Measurements from ENCODE around the gene AGTR1. TPM values are rescaled to one million over a fixed set of nuclear protein-coding genes. Genes with fewer than 3 reads are reported as not detected.

Gene AGTR1
- polyA plus RNA-seq, 2 of the 4 experiments (the other 2 are of a cell fraction) = 0.92 to 3.1 TPM

GRCh38 chr3:148739720-148740119, 42.0 kb downstream of the AGTR1 start:
- DNase-seq (ENCODE audit: low read depth in 1 of 2, low spot score in 1 of 2) (no peak), ATAC-seq (no peak), FAIRE-seq (no peak)
- WGBS (ENCODE audit: missing lambda C conversion rate) = 20% methylated on average over 1 of the region's 1 CpG
- Histone ChIP-seq H3K27ac (no peak overlapping the region), H3K9me3 (no peaks in the 10 kb centered on the region), H3K4me1 (peaks cover 21% of the 10 kb centered on the region), H3K4me2 (no peak overlapping the region), H3K4me3 (no peak overlapping the region)
- POLR2A ChIA-PET = no interaction called here
- CTCF ChIA-PET = interaction anchor here (1.5 kb wide), 1 partner anchor 21 kb away, joined by 6 read pairs; no protein-coding TSS in a partner anchor
- TF ChIP-seq MAX (IDR thresholded peaks at IDR 0.05) (no peak), EHF (CRISPR knock-in tag; IDR thresholded peaks at IDR 0.05) (no peak), GATA3 (IDR thresholded peaks at IDR 0.05; ENCODE audit: borderline replicate concordance) (no peak), POLR2AphosphoS2 (conservative IDR thresholded peaks at IDR 0.05; ENCODE audit: low read length) (no peak), RAD21 (conservative IDR thresholded peaks at IDR 0.05 in 1 of 2, IDR thresholded peaks at IDR 0.05 in 1 of 2) (no peak), RCOR1 (IDR thresholded peaks at IDR 0.05; ENCODE audit: low read depth, low read length) (no peak), JUN (IDR thresholded peaks at IDR 0.05) (no peak), KDM1A (IDR thresholded peaks at IDR 0.05; ENCODE audit: low read depth) (no peak), NR3C1 (IDR thresholded peaks at IDR 0.05) (no peak)

- H3K27ac ChIP-seq = no peak overlapping the region
- H3K9me3 ChIP-seq = no peaks in the 10 kb centered on the region
- ChIA-PET POLR2A (no interaction called here), CTCF (interaction anchor here (1.5 kb wide), 1 partner anchor 21 kb away, joined by 6 read pairs; no protein-coding TSS in a partner anchor)
- TF ChIP-seq KDM5A (IDR thresholded peaks at IDR 0.05) = no peak
- no peak for TF ChIP-seq MAZ (IDR thresholded peaks at IDR 0.05; ENCODE audit: borderline replicate concordance, low read depth, low read length)
- no peak for TF ChIP-seq POLR2AphosphoS2 (conservative IDR thresholded peaks at IDR 0.05; ENCODE audit: low read length)
- TF ChIP-seq JUNB (IDR thresholded peaks at IDR 0.05) = no peak
- no peak for TF ChIP-seq CBX2 (IDR thresholded peaks at IDR 0.05; ENCODE audit: borderline replicate concordance, low read depth)
- TF ChIP-seq POLR2A (IDR thresholded peaks at IDR 0.05; ENCODE audit: low read length) = no peak
- no peak for TF ChIP-seq BHLHE40 (IDR thresholded peaks at IDR 0.05; ENCODE audit: low read depth, low read length)
- no peak for TF ChIP-seq HDAC2 (IDR thresholded peaks at IDR 0.05)
- no peak for TF ChIP-seq CBX8 (IDR thresholded peaks at IDR 0.05)
- TF ChIP-seq ZFP36 (IDR thresholded peaks at IDR 0.05; ENCODE audit: borderline replicate concordance, partially characterized antibody) = no peak
- TF ChIP-seq USF2 (IDR thresholded peaks at IDR 0.05) = no peak
- TF ChIP-seq REST (IDR thresholded peaks at IDR 0.05) = no peak
- no peak overlapping the region for H3K4me2 ChIP-seq
- DNase-seq (ENCODE audit: low read depth in 1 of 2, low spot score in 1 of 2) (no peak), FAIRE-seq (no peak), ATAC-seq (no peak)
- WGBS (ENCODE audit: missing lambda C conversion rate) = 75% methylated on average over 2 of the region's 2 CpGs
- H3K4me1 ChIP-seq = peaks cover 21% of the 10 kb centered on the region
- H3K4me3 ChIP-seq = no peak overlapping the region
These were observed 42.6 kb downstream of the AGTR1 start for GRCh38 chr3:148740291-148740690.

GRCh38 chr3:148741219-148741618, 43.5 kb downstream of the AGTR1 start:
- ChIA-PET CTCF (interaction anchor here (1.0 to 1.3 kb wide), 2 partner anchors 14 to 361 kb away, joined by 3 to 6 read pairs; no protein-coding TSS in a partner anchor), POLR2A (no interaction called here)
- Histone ChIP-seq H3K27ac (no peak overlapping the region), H3K9me3 (no peaks in the 10 kb centered on the region), H3K4me2 (no peak overlapping the region), H3K4me1 (peaks cover 17% of the 10 kb centered on the region), H3K4me3 (no peak overlapping the region)
- 86% methylated on average over 10 of the region's 10 CpGs for WGBS (ENCODE audit: missing lambda C conversion rate)
- DNase-seq (ENCODE audit: low read depth in 1 of 2, low spot score in 1 of 2) = no peak
- FAIRE-seq = no peak
- no peak for ATAC-seq
- no peak for TF ChIP-seq HOXB13 (CRISPR knock-in tag; IDR thresholded peaks at IDR 0.05; ENCODE audit: low read depth)
- TF ChIP-seq POLR2AphosphoS2 (conservative IDR thresholded peaks at IDR 0.05; ENCODE audit: low read length) = no peak
- TF ChIP-seq CTCF (IDR thresholded peaks at IDR 0.05) = no peak
- no peak for TF ChIP-seq PHF8 (IDR thresholded peaks at IDR 0.05; ENCODE audit: borderline replicate concordance, low read depth)
- TF ChIP-seq PBX3 (IDR thresholded peaks at IDR 0.05) = no peak
- TF ChIP-seq HMGXB4 (CRISPR knock-in tag; IDR thresholded peaks at IDR 0.05; ENCODE audit: borderline replicate concordance) = no peak
- TF ChIP-seq CBX8 (IDR thresholded peaks at IDR 0.05) = no peak
- no peak for TF ChIP-seq NFE2L2 (conservative IDR thresholded peaks at IDR 0.05; ENCODE audit: low read length)
- TF ChIP-seq CHD2 (IDR thresholded peaks at IDR 0.05; ENCODE audit: low read length, partially characterized antibody) = no peak
